Keratinocyte (primary cell): ENCODE results near the gene SNTB2. TPM values are rescaled to one million over a fixed set of nuclear protein-coding genes. Genes with fewer than 3 reads are reported as not detected.

ENCODE experiments used
- DNase-seq: peaks from one replicate; pipeline ENCODE4 v3.0.0-alpha.2; 2011; ENCODE audit warnings: low read depth, missing footprints, low spot score
- FAIRE-seq: peaks from 2 replicates; lab custom pipeline; 2011; peaks lifted over from hg19 to GRCh38; lab: Jason Lieb, UNC
- H2AFZ ChIP-seq: 2 replicates; pipeline ENCODE4 v1.6.0; 2012; ENCODE audit warnings: low read length, control low read depth, inconsistent platforms; ENCODE audit not compliant: control insufficient read depth
- H3K27ac ChIP-seq: 2 replicates; pipeline ENCODE4 v1.5.1; 2011; ENCODE audit warnings: low read length; ENCODE audit not compliant: control insufficient read depth, insufficient read depth
- H3K27me3 ChIP-seq: 3 replicates; pipeline ENCODE4 v1.6.0; 2011; ENCODE audit warnings: low read length; ENCODE audit not compliant: control insufficient read depth, insufficient read depth; ENCODE audit errors: extremely low read depth
- H3K36me3 ChIP-seq, 2 experiments: 2 replicates in 1 of 2; 3 replicates in 1 of 2; pipeline ENCODE4 v1.5.1; 2011; ENCODE audit warnings: low read length in 2 of 2, mild to moderate bottlenecking in 1 of 2; ENCODE audit not compliant: control insufficient read depth in 2 of 2, insufficient read depth in 2 of 2; ENCODE audit errors: extremely low read depth in 1 of 2
- H3K4me1 ChIP-seq: 3 replicates; pipeline ENCODE4 v1.5.1; 2011; ENCODE audit warnings: low read length; ENCODE audit not compliant: control insufficient read depth, insufficient read depth; ENCODE audit errors: extremely low read depth
- H3K4me2 ChIP-seq: 3 replicates; pipeline ENCODE4 v1.6.0; 2011; ENCODE audit warnings: low read depth, low read length; ENCODE audit not compliant: control insufficient read depth, insufficient read depth; ENCODE audit errors: extremely low read depth
- H3K4me3 ChIP-seq, 3 experiments: fragments of 200-600 bp in 1 of 3; sonication (generic) in 1 of 3; 2 replicates in 2 of 3; 3 replicates in 1 of 3; pipeline ENCODE4 v1.5.1; 2011 to 2016; ENCODE audit warnings: low read length in 3 of 3, mild to moderate bottlenecking in 3 of 3, control low read depth in 2 of 3, inconsistent platforms in 1 of 3, low read depth in 1 of 3, mixed read lengths in 1 of 3, mixed run types in 1 of 3, moderate library complexity in 1 of 3; ENCODE audit not compliant: control insufficient read depth in 2 of 3, insufficient read depth in 2 of 3; ENCODE audit errors: extremely low read depth in 1 of 3
- H3K79me2 ChIP-seq: 2 replicates; pipeline ENCODE4 v1.6.0; 2012; ENCODE audit warnings: low read length; ENCODE audit not compliant: control insufficient read depth, insufficient read depth
- H3K9ac ChIP-seq: 3 replicates; pipeline ENCODE4 v1.6.0; 2011; ENCODE audit warnings: low read length; ENCODE audit not compliant: control insufficient read depth, insufficient read depth; ENCODE audit errors: extremely low read depth
- H3K9me1 ChIP-seq: 3 replicates; pipeline ENCODE4 v1.6.0; 2011; ENCODE audit warnings: low read length; ENCODE audit not compliant: control insufficient read depth, insufficient read depth; ENCODE audit errors: extremely low read depth
- H3K9me3 ChIP-seq: 2 replicates; pipeline ENCODE4 v1.5.1; 2012; ENCODE audit warnings: low read depth, low read length; ENCODE audit not compliant: control insufficient read depth
- H4K20me1 ChIP-seq: 3 replicates; pipeline ENCODE4 v1.6.0; 2011; ENCODE audit warnings: low read length; ENCODE audit not compliant: control insufficient read depth, insufficient read depth; ENCODE audit errors: extremely low read depth
- EZH2 ChIP-seq: IDR thresholded peaks from one replicate; pipeline ENCODE4 v1.6.1; 2012; ENCODE audit warnings: inconsistent platforms, mild to moderate bottlenecking, low read length, moderate library complexity
- dilution Hi-C: fragments of 300-500 bp; cut with MboI; formaldehyde crosslinking; loops from one replicate; pipeline ENCODE4 v1.7.0; 2020; ENCODE audit warnings: low sequenced_read_pairs; ENCODE audit not compliant: extremely low pct_ligation_motif_present
- polyA plus RNA-seq, 5 experiments: library from polyadenylated mRNA; depleted of rRNA in 3 of 5; stranded (reverse) in 3 of 5; stranded (forward) in 1 of 5; unstranded in 1 of 5; fragments of >200 nt; gene quantifications; 1 replicate in 1 of 5; 2 replicates in 3 of 5; 3 replicates in 1 of 5; pipeline versions ENCODE4 v1.2.1 to v1.2.3, GENCODE V29; 2011 to 2012; ENCODE audit warnings: missing spikeins in 2 of 5, low read depth in 1 of 5, low replicate concordance in 1 of 5
- TF ChIP-seq, protein P1 (sequence below), 3 experiments: IDR thresholded peaks in 1 of 3; conservative IDR thresholded peaks in 1 of 3; optimal IDR thresholded peaks in 1 of 3; 2 replicates in 2 of 3; 3 replicates in 1 of 3; pipeline versions ENCODE3 to v1.5.1; 2011; ENCODE audit warnings: low read length in 3 of 3, mild to moderate bottlenecking in 3 of 3, moderate library complexity in 2 of 3, control low read depth in 1 of 3, inconsistent platforms in 1 of 3; ENCODE audit not compliant: insufficient read depth in 2 of 3; ENCODE audit errors: extremely low read depth in 1 of 3

SNTB2 gene
- polyA plus RNA-seq, 1 donor (not counting 4 experiments of a cell fraction or from before 2014, with no cell fraction given): 15.9 TPM

- TF ChIP-seq, protein P1, sequence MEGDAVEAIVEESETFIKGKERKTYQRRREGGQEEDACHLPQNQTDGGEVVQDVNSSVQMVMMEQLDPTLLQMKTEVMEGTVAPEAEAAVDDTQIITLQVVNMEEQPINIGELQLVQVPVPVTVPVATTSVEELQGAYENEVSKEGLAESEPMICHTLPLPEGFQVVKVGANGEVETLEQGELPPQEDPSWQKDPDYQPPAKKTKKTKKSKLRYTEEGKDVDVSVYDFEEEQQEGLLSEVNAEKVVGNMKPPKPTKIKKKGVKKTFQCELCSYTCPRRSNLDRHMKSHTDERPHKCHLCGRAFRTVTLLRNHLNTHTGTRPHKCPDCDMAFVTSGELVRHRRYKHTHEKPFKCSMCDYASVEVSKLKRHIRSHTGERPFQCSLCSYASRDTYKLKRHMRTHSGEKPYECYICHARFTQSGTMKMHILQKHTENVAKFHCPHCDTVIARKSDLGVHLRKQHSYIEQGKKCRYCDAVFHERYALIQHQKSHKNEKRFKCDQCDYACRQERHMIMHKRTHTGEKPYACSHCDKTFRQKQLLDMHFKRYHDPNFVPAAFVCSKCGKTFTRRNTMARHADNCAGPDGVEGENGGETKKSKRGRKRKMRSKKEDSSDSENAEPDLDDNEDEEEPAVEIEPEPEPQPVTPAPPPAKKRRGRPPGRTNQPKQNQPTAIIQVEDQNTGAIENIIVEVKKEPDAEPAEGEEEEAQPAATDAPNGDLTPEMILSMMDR (optimal IDR thresholded peaks at IDR 0.05 in 1 of 3, IDR thresholded peaks at IDR 0.05 in 1 of 3, conservative IDR thresholded peaks at IDR 0.05 in 1 of 3; ENCODE audit: extremely low read depth in 1 of 3, insufficient read depth in 2 of 3, low read length in 3 of 3): peak; percentile 64 to 98 (median 89)
- no peak for TF ChIP-seq EZH2
- peak within 1 kb of the TSS; percentile 98 for H3K4me2 ChIP-seq
- peaks cover 3% of the 10 kb centered on the region for H3K9me1 ChIP-seq
- DNase-seq: peak; percentile 77
- no peaks in the 10 kb centered on the region for H3K9me3 ChIP-seq
- FAIRE-seq: no peak
- no peaks in the 10 kb centered on the region for H3K27me3 ChIP-seq
- H3K36me3 ChIP-seq: peaks cover 2 to 12% of the 10 kb centered on the region in 2 experiments
- H3K27ac ChIP-seq: peak within 1 kb of the TSS; percentile 71
- peak within 1 kb of the TSS; percentile 90 for H2AFZ ChIP-seq
- H3K79me2 ChIP-seq: peaks cover 44% of the 10 kb centered on the region
- H3K9ac ChIP-seq: peak within 1 kb of the TSS; percentile 82
- peaks cover 6% of the 10 kb centered on the region for H4K20me1 ChIP-seq
- H3K4me1 ChIP-seq: peaks cover 10% of the 10 kb centered on the region
- dilution Hi-C loops: no loop called here
- peak within 1 kb of the TSS; percentile 81 to 91 (median 86) for H3K4me3 ChIP-seq
Measured at GRCh38 chr16:69310653-69311532, 123.9 kb downstream of the SNTB2 start, which contains the start of gene VPS4A. Gene VPS4A, plus strand, starts transcription at chr16:69311350. Its CDS starts 162 bp downstream, at chr16:69311512.

DNA sequence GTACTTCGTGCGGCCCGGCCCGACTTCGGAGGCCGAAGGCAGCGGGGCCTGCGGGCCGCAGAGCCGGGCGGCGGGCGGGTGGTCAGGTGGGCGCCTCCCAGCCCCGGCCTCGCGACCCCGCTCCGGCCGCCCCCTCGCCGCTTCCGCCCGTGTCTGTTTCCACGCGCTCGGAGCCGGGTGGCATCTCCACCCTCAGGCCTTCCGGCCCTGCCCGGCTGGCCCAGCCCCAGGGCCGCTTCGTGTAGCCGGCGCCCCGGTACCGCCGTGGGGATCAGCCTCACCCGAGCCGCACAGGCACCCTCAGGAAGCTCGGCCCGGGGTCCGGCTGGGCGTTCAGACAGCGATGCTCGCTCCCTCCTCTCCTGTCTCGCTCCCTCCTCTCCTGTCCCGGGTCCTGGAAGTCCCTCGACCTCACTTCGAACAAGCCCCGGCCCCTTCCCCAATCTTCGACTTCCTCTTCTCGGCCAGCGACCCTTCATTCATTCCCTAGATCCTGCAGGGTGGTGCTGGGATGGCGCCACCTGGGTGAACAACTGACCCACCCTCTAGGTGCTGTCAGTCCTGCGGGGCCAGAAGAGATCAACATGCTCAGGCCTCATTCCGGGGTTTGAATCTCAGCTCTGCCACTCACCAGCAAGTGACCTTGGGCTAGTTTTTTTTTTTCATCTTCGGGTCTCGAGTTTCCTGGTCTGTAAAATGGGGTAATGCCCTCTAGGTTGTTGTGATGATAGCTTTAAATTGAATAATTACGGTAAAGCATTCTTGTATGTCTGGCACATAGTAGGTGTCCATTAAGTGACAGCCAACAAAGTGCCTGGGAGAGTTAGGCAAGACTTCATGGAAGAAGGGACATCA is 124.8 kb downstream of the SNTB2 start:
- no peak for TF ChIP-seq EZH2
- TF ChIP-seq, protein P1 (optimal IDR thresholded peaks at IDR 0.05 in 1 of 3, IDR thresholded peaks at IDR 0.05 in 1 of 3, conservative IDR thresholded peaks at IDR 0.05 in 1 of 3; ENCODE audit: extremely low read depth in 1 of 3, insufficient read depth in 2 of 3, low read length in 3 of 3): peak in 2 of 3 experiments; percentile 8 to 49
- Histone ChIP-seq H2AFZ (peak overlapping the region; percentile 2), H3K4me2 (peak overlapping the region; percentile 98), H3K36me3 (peaks cover 8 to 13% of the 10 kb centered on the region in 2 experiments), H4K20me1 (peaks cover 6% of the 10 kb centered on the region), H3K9ac (peak overlapping the region; percentile 82), H3K4me1 (peaks cover 10% of the 10 kb centered on the region), H3K27me3 (no peaks in the 10 kb centered on the region), H3K79me2 (peaks cover 52% of the 10 kb centered on the region), H3K9me3 (no peaks in the 10 kb centered on the region), H3K4me3 (peak overlapping the region; percentile 81 to 91 (median 86)), H3K9me1 (peaks cover 3% of the 10 kb centered on the region), H3K27ac (peak overlapping the region; percentile 66)
- no peak for FAIRE-seq
- DNase-seq: no peak
- dilution Hi-C loops: no loop called here
